Jurkat, Clone E6-1 (cell line): ENCODE results near the gene TNFRSF9.

Experiments used
- DNase-seq: peaks from one replicate; pipeline ENCODE4 v3.0.0-alpha.2; 2011; ENCODE audit warnings: low read depth, low spot score
- H3K4me3 ChIP-seq: 2 replicates; pipeline ENCODE4 v1.5.1; 2011; ENCODE audit warnings: mild to moderate bottlenecking, low read length, control low read depth, moderate library complexity

The TNFRSF9 gene

DNA sequence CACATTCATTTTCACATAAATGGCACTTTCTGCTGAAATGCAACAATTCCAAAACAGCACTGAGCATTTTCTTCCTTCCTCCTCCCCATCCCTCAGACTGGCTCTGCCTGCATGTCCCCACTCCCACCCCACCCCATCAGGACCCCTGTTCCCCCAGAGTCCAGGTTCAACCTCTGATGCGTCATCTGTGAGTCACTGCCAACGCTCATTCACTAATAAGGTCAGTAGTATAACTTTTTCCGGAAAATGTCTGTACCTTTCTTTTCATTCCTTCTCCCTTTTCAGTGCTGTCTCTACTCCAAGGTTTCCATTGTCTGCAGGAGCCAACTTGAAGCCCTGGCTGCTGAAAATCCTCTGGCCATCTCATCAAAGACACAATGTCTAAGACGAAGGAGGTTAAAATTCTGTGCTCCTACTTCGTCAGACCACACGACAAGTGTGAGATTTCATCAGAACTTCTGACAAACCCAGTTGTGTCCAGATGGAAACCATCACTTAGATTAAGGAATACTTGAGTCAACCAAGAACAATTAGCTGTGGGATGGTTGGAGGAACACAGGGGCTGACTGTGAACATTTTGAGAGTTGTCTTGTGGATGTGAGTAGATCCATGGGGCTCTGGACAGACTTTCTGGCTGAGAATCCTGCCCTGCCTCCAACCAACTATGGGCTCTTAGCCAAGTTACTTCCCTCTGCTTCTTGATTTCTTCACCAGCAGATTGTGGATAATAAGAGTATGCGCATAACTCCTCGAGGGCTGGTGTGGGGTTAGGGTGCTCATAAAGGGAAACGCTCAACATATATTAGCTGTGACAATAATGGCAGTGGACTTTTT, 52.2 kb downstream of the TNFRSF9 start:
- DNase-seq, result no peak
- no peak overlapping the region for H3K4me3 ChIP-seq

DNA sequence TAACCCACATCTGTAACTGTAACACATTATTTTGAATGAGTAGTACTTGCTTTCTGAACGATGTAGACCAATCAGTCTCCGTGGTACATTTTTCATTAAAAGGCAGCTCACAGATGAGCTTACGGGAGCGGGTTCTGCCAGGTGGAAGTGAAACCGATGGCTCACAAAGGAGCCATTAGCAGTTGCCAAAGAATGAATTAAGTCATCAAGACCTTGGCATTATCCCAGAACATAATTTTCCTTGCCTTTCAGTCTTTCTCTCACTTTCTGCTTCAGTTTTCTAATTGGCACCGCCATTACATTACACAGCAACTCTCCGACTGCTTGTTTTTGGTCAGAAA, 54.3 kb downstream of the TNFRSF9 start:
- H3K4me3 ChIP-seq, result no peak overlapping the region
- DNase-seq, result no peak

GRCh38 chr1:7885513-7886404, 54.9 kb downstream of the TNFRSF9 start:
- no peak overlapping the region for H3K4me3 ChIP-seq
- DNase-seq, result no peak

DNA sequence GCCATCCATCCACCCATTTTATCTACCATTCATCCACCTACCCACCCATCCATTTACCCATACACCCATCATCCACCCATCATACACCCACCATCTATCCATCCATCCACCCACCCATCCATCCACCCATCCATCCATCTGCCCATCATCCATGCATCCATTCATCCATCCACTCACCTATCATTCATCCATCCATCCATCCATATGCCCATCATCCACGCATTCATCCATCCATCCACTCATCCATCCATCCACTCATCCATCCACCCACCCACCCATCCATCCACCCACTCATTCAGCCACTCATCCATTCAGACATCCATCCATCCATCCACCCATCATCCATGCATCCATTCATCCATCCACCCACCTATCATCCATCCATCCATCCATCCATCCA, 55.9 kb downstream of the TNFRSF9 start:
- no peak for DNase-seq
- no peak overlapping the region for H3K4me3 ChIP-seq

DNA sequence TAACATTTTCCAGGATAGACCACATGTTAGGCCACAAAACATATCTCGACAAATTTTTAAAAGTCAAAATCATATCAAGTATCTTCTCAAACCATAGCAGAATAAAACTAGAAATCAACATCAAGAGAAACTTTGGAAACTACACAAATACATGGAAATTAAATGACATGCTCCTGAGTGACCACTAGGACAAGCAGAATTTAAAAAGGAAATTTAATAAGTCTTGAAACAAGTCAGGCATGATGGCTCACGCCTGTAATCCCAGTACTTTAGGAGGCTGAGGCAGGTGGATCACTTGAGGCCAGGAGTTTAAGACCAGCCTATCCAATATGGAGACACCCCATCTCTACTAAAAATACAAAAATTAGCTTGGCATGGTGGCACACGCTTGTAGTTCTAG, 61.4 kb downstream of the TNFRSF9 start:
- H3K4me3 ChIP-seq, result no peak overlapping the region
- no peak for DNase-seq

- no peak for DNase-seq
- H3K4me3 ChIP-seq, result no peak overlapping the region
These were observed 62.6 kb downstream of the TNFRSF9 start for GRCh38 chr1:7878027-7878426.

DNA sequence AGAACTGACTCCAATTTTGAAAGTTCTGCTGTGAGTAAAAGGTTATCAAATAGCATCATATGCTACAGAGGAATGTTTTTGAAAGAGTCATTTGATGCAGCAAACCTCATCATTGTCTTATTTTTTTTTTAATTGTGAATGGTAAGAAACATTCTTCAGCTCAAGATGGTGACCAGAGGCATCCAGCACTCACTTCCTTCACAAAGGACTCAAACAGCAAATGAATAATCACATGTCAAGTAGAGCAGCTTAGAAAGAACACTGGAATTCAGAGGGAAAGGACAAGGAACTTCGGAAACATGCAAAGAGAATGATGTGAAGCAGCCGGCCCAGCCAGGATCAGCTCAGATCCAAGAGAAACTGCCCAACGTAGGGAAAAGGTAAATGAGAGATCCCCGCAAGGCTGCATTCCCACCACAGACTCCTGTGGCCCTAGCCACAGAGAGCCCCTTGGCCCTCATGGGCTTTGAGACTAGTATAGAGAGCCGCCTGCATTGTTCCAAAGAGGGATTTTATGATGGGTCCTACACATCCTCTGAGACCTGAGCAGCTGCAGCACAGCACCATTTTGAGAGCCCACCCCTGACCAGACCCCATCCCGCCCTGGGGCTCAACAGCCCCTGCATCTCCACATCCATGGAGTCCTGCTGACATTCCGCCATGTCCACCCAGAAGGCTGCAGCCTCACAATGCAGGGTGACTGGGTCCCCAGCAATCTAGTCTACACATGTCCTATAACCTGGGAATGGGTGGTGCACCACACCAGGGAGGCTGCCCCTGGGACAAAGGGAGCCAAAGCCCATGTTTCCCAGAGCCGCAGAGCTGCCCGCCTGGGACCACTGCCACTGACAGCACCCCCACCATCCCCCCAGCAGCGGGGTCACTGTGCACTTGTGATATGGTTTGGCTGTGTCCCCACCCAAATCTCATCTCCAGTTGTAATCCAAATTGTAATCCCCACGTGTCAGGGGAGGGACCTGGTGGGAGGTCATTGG, 66.5 kb downstream of the TNFRSF9 start:
- DNase-seq, result no peak
- no peak overlapping the region for H3K4me3 ChIP-seq

GRCh38 chr1:7871136-7871535, 69.5 kb downstream of the TNFRSF9 start:
- no peak for DNase-seq
- no peak overlapping the region for H3K4me3 ChIP-seq

DNA sequence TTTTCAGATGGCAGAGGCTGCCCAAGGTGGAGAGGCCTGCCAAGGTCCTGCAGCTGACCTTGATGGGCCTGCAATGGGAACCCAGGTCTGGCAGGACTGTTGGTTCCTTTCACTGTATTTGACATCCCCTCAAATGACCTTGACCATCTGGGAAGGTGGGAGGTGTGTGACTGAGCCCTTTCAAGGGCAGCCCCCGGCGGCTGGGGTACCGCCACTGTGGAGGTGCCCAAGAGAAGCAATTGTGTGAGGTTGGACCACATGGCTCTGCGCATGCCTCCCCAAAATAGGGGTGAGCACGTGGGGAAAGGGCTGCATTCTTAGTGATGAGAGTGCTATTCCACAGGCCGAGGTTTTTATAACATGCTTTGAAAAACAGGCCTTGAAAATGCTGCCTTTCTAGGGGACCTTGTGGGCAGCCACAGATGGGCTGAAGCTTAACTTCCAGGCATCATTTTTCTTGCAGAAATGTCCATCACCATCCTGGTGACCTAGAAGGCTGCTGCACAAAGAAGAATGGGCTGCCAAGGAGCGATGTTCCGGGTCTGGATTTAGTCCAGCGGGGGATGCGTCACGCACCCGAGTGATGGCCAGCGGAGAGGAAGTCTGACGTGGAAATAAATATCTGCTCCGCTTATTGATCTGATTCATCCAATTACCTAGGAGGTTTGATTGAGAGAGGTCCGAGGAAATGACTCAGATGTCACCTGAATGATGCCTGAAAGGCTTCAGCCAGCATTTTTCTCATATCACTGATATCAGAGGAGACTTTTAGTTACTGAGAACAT, 71.3 kb downstream of the TNFRSF9 start:
- DNase-seq, result no peak
- no peak overlapping the region for H3K4me3 ChIP-seq

GRCh38 chr1:7868070-7868780, 72.4 kb downstream of the TNFRSF9 start:
- DNase-seq, result no peak
- no peak overlapping the region for H3K4me3 ChIP-seq

DNA sequence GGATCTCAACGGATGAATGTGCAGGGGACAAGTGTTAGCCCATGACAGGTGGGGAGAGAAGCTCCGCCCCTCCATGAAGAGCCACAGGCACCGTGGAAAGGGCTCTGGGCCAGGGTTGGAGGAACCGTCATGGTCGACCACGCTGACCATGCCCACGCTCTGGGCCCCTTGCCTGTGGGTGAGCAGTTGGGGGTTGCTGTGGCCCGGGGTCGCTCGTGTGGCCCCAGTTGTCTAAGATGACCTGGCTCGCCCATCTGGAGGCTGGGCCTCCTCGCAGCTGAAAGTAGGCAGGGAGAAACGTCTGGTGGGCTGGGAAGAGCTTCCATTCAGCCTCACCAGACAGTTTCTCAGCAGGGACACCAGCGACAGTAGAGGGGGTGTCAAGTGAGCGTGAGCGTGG, 74.7 kb downstream of the TNFRSF9 start:
- no peak for DNase-seq
- H3K4me3 ChIP-seq, result no peak overlapping the region
